Measurements from ENCODE around the gene PNKD.
"Not testable (repeated sequence)": the region's sequence is repeated elsewhere in the genome, so short reads cannot be mapped to it uniquely, and the experiment has no call there.

Gene PNKD

DNA sequence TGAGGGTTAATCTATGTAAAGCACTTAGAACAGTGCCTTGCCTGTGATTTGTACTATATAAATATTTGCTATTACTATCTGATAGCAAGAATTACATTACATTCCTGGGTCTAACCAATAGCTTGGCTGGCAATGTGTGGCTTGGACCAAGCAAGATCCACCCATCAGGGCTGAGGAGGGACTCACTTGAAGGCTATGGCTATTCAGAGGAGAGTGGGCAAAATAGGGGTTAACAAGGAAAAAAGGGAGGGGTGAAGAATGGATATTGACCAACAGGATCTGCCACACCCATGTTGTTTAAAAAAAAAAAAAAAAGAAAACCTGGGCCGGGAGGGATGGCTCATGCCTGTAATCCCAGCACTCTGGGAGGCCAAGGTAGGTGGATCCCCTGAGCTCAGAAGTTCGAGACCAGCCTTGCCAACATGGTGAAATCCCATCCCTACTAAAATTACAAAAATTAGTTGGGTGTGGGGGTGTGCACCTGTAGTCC lies 42.0 kb downstream of the PNKD start:
- H3K79me2 ChIP-seq (ENCODE audit: control insufficient read depth, low read length) = no peaks in the 10 kb centered on the region
- H4K20me1 ChIP-seq (ENCODE audit: control insufficient read depth, insufficient read depth, low read depth, low read length) = no peaks in the 10 kb centered on the region
- TF ChIP-seq, protein P1, sequence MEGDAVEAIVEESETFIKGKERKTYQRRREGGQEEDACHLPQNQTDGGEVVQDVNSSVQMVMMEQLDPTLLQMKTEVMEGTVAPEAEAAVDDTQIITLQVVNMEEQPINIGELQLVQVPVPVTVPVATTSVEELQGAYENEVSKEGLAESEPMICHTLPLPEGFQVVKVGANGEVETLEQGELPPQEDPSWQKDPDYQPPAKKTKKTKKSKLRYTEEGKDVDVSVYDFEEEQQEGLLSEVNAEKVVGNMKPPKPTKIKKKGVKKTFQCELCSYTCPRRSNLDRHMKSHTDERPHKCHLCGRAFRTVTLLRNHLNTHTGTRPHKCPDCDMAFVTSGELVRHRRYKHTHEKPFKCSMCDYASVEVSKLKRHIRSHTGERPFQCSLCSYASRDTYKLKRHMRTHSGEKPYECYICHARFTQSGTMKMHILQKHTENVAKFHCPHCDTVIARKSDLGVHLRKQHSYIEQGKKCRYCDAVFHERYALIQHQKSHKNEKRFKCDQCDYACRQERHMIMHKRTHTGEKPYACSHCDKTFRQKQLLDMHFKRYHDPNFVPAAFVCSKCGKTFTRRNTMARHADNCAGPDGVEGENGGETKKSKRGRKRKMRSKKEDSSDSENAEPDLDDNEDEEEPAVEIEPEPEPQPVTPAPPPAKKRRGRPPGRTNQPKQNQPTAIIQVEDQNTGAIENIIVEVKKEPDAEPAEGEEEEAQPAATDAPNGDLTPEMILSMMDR (IDR thresholded peaks at IDR 0.05; ENCODE audit: low read depth, low read length, poor library complexity, severe bottlenecking) = no peak
- TF ChIP-seq EZH2phosphoT487 (IDR thresholded peaks at IDR 0.05; ENCODE audit: borderline replicate concordance, low read length) = no peak
- no peaks in the 10 kb centered on the region; the same call in 1 of the 2 replicates for H3F3A ChIP-seq (ENCODE audit: control insufficient read depth, insufficient read depth)
- H3K4me3 ChIP-seq (ENCODE audit: low read length) = no peak overlapping the region
- H3K27ac ChIP-seq (ENCODE audit: low read depth, low read length) = no peak overlapping the region
- peaks cover 9% of the 10 kb centered on the region for H3K4me1 ChIP-seq (ENCODE audit: control insufficient read depth, low read length)
- H3K36me3 ChIP-seq (ENCODE audit: control insufficient read depth, low read length) = no peaks in the 10 kb centered on the region
- H3K9me2 ChIP-seq (replicated peaks; ENCODE audit: control insufficient read depth, low read length) = no peaks in the 10 kb centered on the region
- H3K4me2 ChIP-seq (ENCODE audit: low read length) = no peak overlapping the region
- H3K9me3 ChIP-seq (ENCODE audit: control insufficient read depth, insufficient read depth, low read length) = no peaks in the 10 kb centered on the region
- no peaks in the 10 kb centered on the region for H3K27me3 ChIP-seq (ENCODE audit: control insufficient read depth, low read length)

DNA sequence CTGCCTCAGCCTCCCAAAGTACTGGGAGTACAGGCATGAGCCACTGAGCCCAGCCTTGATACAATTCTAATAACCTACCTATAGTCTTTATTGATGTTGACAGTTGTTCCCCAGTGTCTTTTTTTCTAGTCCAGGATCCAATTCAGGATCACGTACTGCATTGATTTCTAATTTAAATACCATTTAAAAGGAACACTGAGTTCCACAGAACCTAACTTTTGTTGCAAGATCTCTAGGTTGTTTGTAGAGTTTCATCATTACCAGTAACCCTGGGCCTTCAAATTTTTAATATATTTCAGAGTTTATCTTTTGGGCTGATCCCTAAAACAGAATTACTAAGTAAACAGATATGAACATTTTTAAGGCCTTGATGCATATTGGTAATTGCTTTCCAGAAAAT lies 43.0 kb downstream of the PNKD start:
- Histone ChIP-seq H3K9me2 (replicated peaks; ENCODE audit: control insufficient read depth, low read length) (no peaks in the 10 kb centered on the region), H3K4me2 (ENCODE audit: low read length) (no peak overlapping the region), H3K9me3 (ENCODE audit: control insufficient read depth, insufficient read depth, low read length) (no peaks in the 10 kb centered on the region), H3K4me1 (ENCODE audit: control insufficient read depth, low read length) (peaks cover 9% of the 10 kb centered on the region), H4K20me1 (ENCODE audit: control insufficient read depth, insufficient read depth, low read depth, low read length) (no peaks in the 10 kb centered on the region), H3K27me3 (ENCODE audit: control insufficient read depth, low read length) (no peaks in the 10 kb centered on the region), H3K36me3 (ENCODE audit: control insufficient read depth, low read length) (no peaks in the 10 kb centered on the region), H3K4me3 (ENCODE audit: low read length) (no peak overlapping the region), H3K79me2 (ENCODE audit: control insufficient read depth, low read length) (no peaks in the 10 kb centered on the region), H3K27ac (ENCODE audit: low read depth, low read length) (no peak overlapping the region), H3F3A (ENCODE audit: control insufficient read depth, insufficient read depth) (no peaks in the 10 kb centered on the region; the same call in 1 of the 2 replicates)
- TF ChIP-seq, protein P1 (IDR thresholded peaks at IDR 0.05; ENCODE audit: low read depth, low read length, poor library complexity, severe bottlenecking) = no peak

DNA sequence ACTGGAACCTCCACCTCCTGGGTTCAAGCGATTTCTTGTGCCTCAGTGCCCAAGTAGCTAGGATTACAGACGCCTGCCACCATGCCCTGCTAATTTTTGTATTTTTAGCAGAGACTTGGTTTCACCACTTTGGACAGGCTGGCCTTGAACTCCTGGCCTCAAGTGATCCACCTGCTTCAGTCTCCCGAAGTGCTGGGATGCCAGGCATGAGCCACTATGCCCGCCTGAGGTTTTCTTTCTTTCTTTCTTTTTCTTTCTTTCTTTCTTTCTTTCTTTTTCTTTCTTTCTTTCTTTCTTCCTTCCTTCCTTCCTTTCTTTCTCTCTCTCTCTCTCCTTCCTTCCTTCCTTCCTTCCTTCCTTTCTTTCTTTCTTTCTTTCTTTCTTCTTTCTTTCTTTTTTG lies 44.4 kb downstream of the PNKD start:
- not testable (repeated sequence) for H3K36me3 ChIP-seq (ENCODE audit: control insufficient read depth, low read length); H3K4me2 ChIP-seq (ENCODE audit: low read length); H3K9me2 ChIP-seq (replicated peaks; ENCODE audit: control insufficient read depth, low read length); H3F3A ChIP-seq (ENCODE audit: control insufficient read depth, insufficient read depth); H3K79me2 ChIP-seq (ENCODE audit: control insufficient read depth, low read length); H3K27ac ChIP-seq (ENCODE audit: low read depth, low read length); H3K9me3 ChIP-seq (ENCODE audit: control insufficient read depth, insufficient read depth, low read length); H3K27me3 ChIP-seq (ENCODE audit: control insufficient read depth, low read length); H4K20me1 ChIP-seq (ENCODE audit: control insufficient read depth, insufficient read depth, low read depth, low read length); H3K4me3 ChIP-seq (ENCODE audit: low read length)
- H3K4me1 ChIP-seq (ENCODE audit: control insufficient read depth, low read length) = peaks cover 10% of the 10 kb centered on the region

DNA sequence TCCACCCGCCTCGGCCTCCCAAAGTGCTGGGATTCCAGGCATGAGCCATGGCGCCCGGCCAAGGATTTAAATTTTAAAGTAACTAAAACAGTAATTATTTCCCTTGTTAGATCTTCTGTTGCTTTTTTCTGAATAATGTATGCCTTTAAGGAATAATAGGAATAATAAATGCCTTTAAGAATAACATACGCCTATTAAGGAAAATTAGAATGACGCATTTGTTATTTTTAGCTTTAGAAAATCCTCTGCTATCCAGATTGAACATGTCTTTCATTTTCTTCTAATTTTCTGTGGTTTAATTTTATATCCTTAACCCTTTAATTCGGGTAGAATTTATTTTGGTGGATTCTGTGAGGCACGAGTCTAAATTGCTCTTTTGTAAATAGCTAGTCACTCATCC lies 45.1 kb downstream of the PNKD start:
- Histone ChIP-seq H3K4me2 (ENCODE audit: low read length) (no peak overlapping the region), H3K4me1 (ENCODE audit: control insufficient read depth, low read length) (peaks cover 16% of the 10 kb centered on the region), H3K9me3 (ENCODE audit: control insufficient read depth, insufficient read depth, low read length) (no peaks in the 10 kb centered on the region), H3K27ac (ENCODE audit: low read depth, low read length) (no peak overlapping the region), H3F3A (ENCODE audit: control insufficient read depth, insufficient read depth) (no peaks in the 10 kb centered on the region; the same call in 1 of the 2 replicates), H3K4me3 (ENCODE audit: low read length) (no peak overlapping the region), H3K9me2 (replicated peaks; ENCODE audit: control insufficient read depth, low read length) (no peaks in the 10 kb centered on the region), H3K79me2 (ENCODE audit: control insufficient read depth, low read length) (no peaks in the 10 kb centered on the region), H4K20me1 (ENCODE audit: control insufficient read depth, insufficient read depth, low read depth, low read length) (no peaks in the 10 kb centered on the region), H3K27me3 (ENCODE audit: control insufficient read depth, low read length) (no peaks in the 10 kb centered on the region), H3K36me3 (ENCODE audit: control insufficient read depth, low read length) (no peaks in the 10 kb centered on the region)
- TF ChIP-seq, protein P1 (IDR thresholded peaks at IDR 0.05; ENCODE audit: low read depth, low read length, poor library complexity, severe bottlenecking) = no peak
- TF ChIP-seq EZH2phosphoT487 (IDR thresholded peaks at IDR 0.05; ENCODE audit: borderline replicate concordance, low read length) = no peak
